Astrocyte (in vitro differentiated cells and primary cell): ENCODE data around the gene GLT8D1. TPM values are rescaled to one million over a fixed set of nuclear protein-coding genes. Genes with fewer than 3 reads are reported as not detected.

Experiments
- DNase-seq: peaks from one replicate; pipeline ENCODE4 v3.0.0-alpha.2; 2010; ENCODE audit warnings: low read depth
- FAIRE-seq: peaks from 2 replicates; lab custom pipeline; 2011; peaks lifted over from hg19 to GRCh38; lab: Jason Lieb, UNC
- H2AFZ ChIP-seq: 2 replicates; pipeline ENCODE4 v1.6.0; 2012; ENCODE audit warnings: low read depth, low read length, inconsistent platforms
- H3K27ac ChIP-seq: 2 replicates; pipeline ENCODE4 v1.5.1; 2011; ENCODE audit warnings: low read depth, low read length, inconsistent platforms
- H3K27me3 ChIP-seq: 2 replicates; pipeline ENCODE4 v1.6.0; 2011; ENCODE audit warnings: low read length, inconsistent platforms; ENCODE audit not compliant: insufficient read depth
- H3K36me3 ChIP-seq: 2 replicates; pipeline ENCODE4 v1.5.1; 2011; ENCODE audit warnings: low read length, inconsistent platforms; ENCODE audit not compliant: insufficient read depth
- H3K4me1 ChIP-seq: 2 replicates; pipeline ENCODE4 v1.5.1; 2011; ENCODE audit warnings: low read length, inconsistent platforms; ENCODE audit not compliant: insufficient read depth
- H3K4me2 ChIP-seq: 2 replicates; pipeline ENCODE4 v1.6.0; 2012; ENCODE audit warnings: low read length, inconsistent platforms
- H3K4me3 ChIP-seq: 2 replicates; pipeline ENCODE4 v1.5.1; 2011; ENCODE audit warnings: low read depth, mild to moderate bottlenecking, low read length, inconsistent platforms; ENCODE audit not compliant: insufficient read depth
- H3K79me2 ChIP-seq: 2 replicates; pipeline ENCODE4 v1.6.0; 2012; ENCODE audit warnings: mild to moderate bottlenecking, low read length, inconsistent platforms; ENCODE audit not compliant: insufficient read depth
- H3K9ac ChIP-seq: 2 replicates; pipeline ENCODE4 v1.6.0; 2012; ENCODE audit warnings: mild to moderate bottlenecking, low read length, inconsistent platforms
- H3K9me3 ChIP-seq: 2 replicates; pipeline ENCODE4 v1.5.1; 2012; ENCODE audit warnings: low read depth, mild to moderate bottlenecking, low read length, inconsistent platforms; ENCODE audit not compliant: insufficient read depth
- H4K20me1 ChIP-seq: 2 replicates; pipeline ENCODE4 v1.6.0; 2012; ENCODE audit warnings: low read length, inconsistent platforms; ENCODE audit not compliant: insufficient read depth
- H3K27ac Mint-ChIP-seq: one replicate; pipeline ENCODE4 v1.8.0; 2021; ENCODE audit warnings: mild to moderate bottlenecking, mixed read lengths; ENCODE audit not compliant: unreplicated experiment
- H3K27me3 Mint-ChIP-seq: one replicate; pipeline ENCODE4 v1.8.0; 2021; ENCODE audit warnings: low read depth, mixed read lengths; ENCODE audit not compliant: unreplicated experiment
- H3K36me3 Mint-ChIP-seq: one replicate; pipeline ENCODE4 v1.8.0; 2021; ENCODE audit warnings: low read depth, mixed read lengths; ENCODE audit not compliant: unreplicated experiment
- H3K4me1 Mint-ChIP-seq: one replicate; pipeline ENCODE4 v1.8.0; 2021; ENCODE audit warnings: low read depth, mixed read lengths; ENCODE audit not compliant: unreplicated experiment
- H3K4me3 Mint-ChIP-seq: one replicate; pipeline ENCODE4 v1.8.0; 2021; ENCODE audit warnings: mild to moderate bottlenecking, moderate library complexity, mixed read lengths; ENCODE audit not compliant: unreplicated experiment
- H3K9me3 Mint-ChIP-seq: one replicate; pipeline ENCODE4 v1.8.0; 2021; ENCODE audit warnings: mild to moderate bottlenecking, mixed read lengths; ENCODE audit not compliant: unreplicated experiment
- CTCF ChIP-seq: IDR thresholded peaks from 2 replicates; pipeline ENCODE4 v1.5.1; 2011; ENCODE audit warnings: low read depth, mild to moderate bottlenecking, inconsistent platforms, low read length, moderate library complexity; ENCODE audit not compliant: insufficient read depth
- EZH2 ChIP-seq: IDR thresholded peaks from 2 replicates; pipeline ENCODE4 v1.6.1; 2012; ENCODE audit warnings: mild to moderate bottlenecking, low read length, inconsistent platforms; ENCODE audit not compliant: insufficient read depth
- total RNA-seq: library from RNA; stranded (reverse); gene quantifications from 2 replicates; pipeline ENCODE4 v1.2.1, GENCODE V29; 2021

Gene GLT8D1
- total RNA-seq, 1 donor from 2014 or later, result 78.2 TPM

GRCh38 chr3:52688266-52688665 lies 17.3 kb downstream of the GLT8D1 start:
- Histone ChIP-seq H3K36me3 (peaks cover 53% of the 10 kb centered on the region), H4K20me1 (peaks cover 60% of the 10 kb centered on the region), H3K4me2 (peak overlapping the region; percentile 93), H3K4me1 (peaks cover 31% of the 10 kb centered on the region), H3K9me3 (no peaks in the 10 kb centered on the region), H3K4me3 (no peak overlapping the region), H3K9ac (peak overlapping the region; percentile 99), H3K27ac (no peak overlapping the region), H3K27me3 (no peaks in the 10 kb centered on the region), H3K79me2 (peaks cover 83% of the 10 kb centered on the region), H2AFZ (no peak overlapping the region)
- no peak for FAIRE-seq
- TF ChIP-seq CTCF (no peak), EZH2 (no peak)
- peaks cover 36% of the 10 kb centered on the region for H3K4me1 Mint-ChIP-seq
- H3K36me3 Mint-ChIP-seq, result peaks cover 31% of the 10 kb centered on the region
- peak overlapping the region; percentile 44 for H3K27ac Mint-ChIP-seq
- H3K27me3 Mint-ChIP-seq, result no peaks in the 10 kb centered on the region
- no peak for DNase-seq
- no peaks in the 10 kb centered on the region for H3K9me3 Mint-ChIP-seq
- peak overlapping the region; percentile 75 for H3K4me3 Mint-ChIP-seq

- Histone ChIP-seq H3K9ac (peak within 1 kb of the TSS; percentile 99), H3K36me3 (peaks cover 45% of the 10 kb centered on the region), H3K4me2 (peak within 1 kb of the TSS; percentile 93), H3K27me3 (no peaks in the 10 kb centered on the region), H3K9me3 (no peaks in the 10 kb centered on the region), H4K20me1 (peaks cover 52% of the 10 kb centered on the region), H2AFZ (peak within 1 kb of the TSS; percentile 70), H3K27ac (peak within 1 kb of the TSS; percentile 94), H3K4me1 (peaks cover 44% of the 10 kb centered on the region), H3K4me3 (peak within 1 kb of the TSS; percentile 100), H3K79me2 (peaks cover 95% of the 10 kb centered on the region)
- FAIRE-seq (no peak), DNase-seq (peak; percentile 93)
- H3K4me1 Mint-ChIP-seq, result peaks cover 46% of the 10 kb centered on the region
- H3K9me3 Mint-ChIP-seq, result no peaks in the 10 kb centered on the region
- H3K4me3 Mint-ChIP-seq, result peak within 1 kb of the TSS; percentile 99
- no peak for TF ChIP-seq EZH2
- TF ChIP-seq CTCF, result no peak
- no peaks in the 10 kb centered on the region for H3K27me3 Mint-ChIP-seq
- H3K27ac Mint-ChIP-seq, result peak within 1 kb of the TSS; percentile 91
- H3K36me3 Mint-ChIP-seq, result peaks cover 25% of the 10 kb centered on the region
These were observed 19.6 kb downstream of the GLT8D1 start, which contains the start of the genes GNL3 and PBRM1 for GRCh38 chr3:52685709-52686691. Gene GNL3 (plus strand): TSS chr3:52686032. CDS start chr3:52686093, 61 bp downstream. Gene PBRM1 (minus strand): TSS chr3:52685913.
